Bronchial epithelial cell (primary cell): ENCODE results near the gene MTREX. TPM values are rescaled to one million over a fixed set of nuclear protein-coding genes. Genes with fewer than 3 reads are reported as not detected.

ENCODE experiments used
- DNase-seq: peaks from one replicate; pipeline ENCODE4 v3.0.0-alpha.2; 2010; ENCODE audit warnings: low read depth
- FAIRE-seq: peaks from 2 replicates; lab custom pipeline; 2011; peaks lifted over from hg19 to GRCh38; lab: Jason Lieb, UNC
- H3K27me3 ChIP-seq: 2 replicates; pipeline ENCODE4 v1.5.1; 2011; ENCODE audit warnings: low read length; ENCODE audit not compliant: control insufficient read depth, insufficient read depth
- H3K36me3 ChIP-seq: 2 replicates; pipeline ENCODE4 v1.5.1; 2011; ENCODE audit warnings: low read length; ENCODE audit not compliant: control insufficient read depth, insufficient read depth
- H3K4me3 ChIP-seq: 2 replicates; pipeline ENCODE4 v1.5.1; 2011; ENCODE audit warnings: mild to moderate bottlenecking, low read depth, low read length, control low read depth
- CTCF ChIP-seq: IDR thresholded peaks from 2 replicates; pipeline ENCODE4 v1.5.1; 2011; ENCODE audit warnings: mild to moderate bottlenecking, moderate library complexity, low read length, control low read depth, inconsistent platforms; ENCODE audit not compliant: insufficient read depth, severe bottlenecking
- total RNA-seq: library from RNA; depleted of rRNA; stranded (reverse); fragments of >200 nt; gene quantifications from 2 replicates; pipeline ENCODE4 v1.2.1, GENCODE V29; 2014

MTREX gene
- total RNA-seq, 1 donor from 2014 or later = 82.1 TPM

GRCh38 chr5:55289808-55290207 lies 18.0 kb upstream of the MTREX start:
- Histone ChIP-seq H3K4me3 (no peak overlapping the region), H3K36me3 (peaks cover 8% of the 10 kb centered on the region), H3K27me3 (no peaks in the 10 kb centered on the region)
- no peak for DNase-seq
- FAIRE-seq = no peak
- TF ChIP-seq CTCF = no peak

- Histone ChIP-seq H3K36me3 (peaks cover 9% of the 10 kb centered on the region), H3K27me3 (no peaks in the 10 kb centered on the region), H3K4me3 (no peak overlapping the region)
- TF ChIP-seq CTCF = no peak
- no peak for DNase-seq
- no peak for FAIRE-seq
Observed at GRCh38 chr5:55290991-55291390, 16.8 kb upstream of the MTREX start.

- H3K27me3 ChIP-seq = no peaks in the 10 kb centered on the region
- no peak overlapping the region for H3K4me3 ChIP-seq
- H3K36me3 ChIP-seq = peaks cover 5% of the 10 kb centered on the region
- DNase-seq = no peak
- TF ChIP-seq CTCF = no peak
- FAIRE-seq = no peak
Observed at GRCh38 chr5:55294935-55295334, 12.9 kb upstream of the MTREX start.

DNA sequence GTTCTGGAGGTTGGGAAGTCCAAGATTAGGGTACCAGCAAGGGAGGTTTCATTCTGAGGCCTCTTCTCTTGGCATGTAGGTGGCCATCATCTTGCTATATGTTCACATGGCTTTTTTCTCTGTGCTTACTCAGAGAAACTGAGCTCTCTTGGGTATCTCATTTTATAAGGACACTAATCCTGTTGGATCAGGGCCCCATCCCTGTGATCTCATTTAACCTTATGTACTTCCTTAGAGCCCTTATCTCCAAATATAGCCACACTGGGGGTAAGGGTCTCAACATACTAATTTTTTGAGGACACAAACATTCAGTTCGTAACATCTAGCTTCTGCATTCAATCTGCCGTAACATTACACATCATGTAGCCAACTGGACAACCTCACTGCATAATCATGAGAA lies 6.9 kb upstream of the MTREX start:
- TF ChIP-seq CTCF = no peak
- Histone ChIP-seq H3K27me3 (no peaks in the 10 kb centered on the region), H3K4me3 (no peak overlapping the region), H3K36me3 (peaks cover 3% of the 10 kb centered on the region)
- DNase-seq (no peak), FAIRE-seq (no peak)

DNA sequence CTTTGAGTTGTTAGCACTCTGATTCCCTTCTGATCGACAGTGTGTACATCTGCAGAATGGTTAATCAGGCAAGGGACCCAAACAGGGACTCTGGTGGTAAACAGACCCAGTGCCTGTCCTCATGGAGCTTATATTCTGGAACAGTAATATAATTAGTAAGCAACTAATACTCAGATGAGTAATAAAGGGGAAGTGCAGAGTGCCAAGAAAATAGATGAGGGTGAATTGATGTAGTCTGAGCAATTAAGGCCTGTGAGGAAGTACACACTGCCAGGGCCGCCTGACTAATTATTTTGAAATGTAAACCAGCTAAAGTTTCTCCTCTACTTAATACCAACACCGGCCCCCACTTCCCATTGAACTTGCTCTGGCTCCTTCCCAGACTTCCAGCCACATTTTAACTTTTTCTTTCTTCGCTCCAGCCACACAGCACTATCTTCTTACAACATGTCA lies 4.5 kb upstream of the MTREX start:
- DNase-seq (peak; percentile 92), FAIRE-seq (no peak)
- no peaks in the 10 kb centered on the region for H3K27me3 ChIP-seq
- H3K36me3 ChIP-seq = peaks cover 3% of the 10 kb centered on the region
- H3K4me3 ChIP-seq = no peak overlapping the region
- no peak for TF ChIP-seq CTCF

- no peak for DNase-seq
- no peak overlapping the region for H3K4me3 ChIP-seq
Observed at GRCh38 chr5:55304584-55304983, 3.2 kb upstream of the MTREX start.

More at GRCh38 chr5:55304584-55304983, 3.2 kb upstream of the MTREX start:
- H3K27me3 ChIP-seq = no peaks in the 10 kb centered on the region
- FAIRE-seq = no peak
- TF ChIP-seq CTCF = no peak
- peaks cover 3% of the 10 kb centered on the region for H3K36me3 ChIP-seq
